B cell (primary cell): ENCODE results near the gene SLC52A1.

Experiments
- EZH2 ChIP-seq: IDR thresholded peaks from 2 replicates; pipeline ENCODE4 v1.6.1; 2012; ENCODE audit warnings: borderline replicate concordance, low read depth, mild to moderate bottlenecking, moderate library complexity, low read length; ENCODE audit not compliant: insufficient read depth, poor library complexity, severe bottlenecking
- TF ChIP-seq, protein P1 (sequence below): fragments of 200-600 bp; IDR thresholded peaks from one replicate; pipeline ENCODE4 v1.8.0; 2022; ENCODE audit warnings: antibody characterized with exemption, mild to moderate bottlenecking

GRCh38 chr17:4999430-5000093 is 35.7 kb downstream of the SLC52A1 start:
- TF ChIP-seq, protein P1, sequence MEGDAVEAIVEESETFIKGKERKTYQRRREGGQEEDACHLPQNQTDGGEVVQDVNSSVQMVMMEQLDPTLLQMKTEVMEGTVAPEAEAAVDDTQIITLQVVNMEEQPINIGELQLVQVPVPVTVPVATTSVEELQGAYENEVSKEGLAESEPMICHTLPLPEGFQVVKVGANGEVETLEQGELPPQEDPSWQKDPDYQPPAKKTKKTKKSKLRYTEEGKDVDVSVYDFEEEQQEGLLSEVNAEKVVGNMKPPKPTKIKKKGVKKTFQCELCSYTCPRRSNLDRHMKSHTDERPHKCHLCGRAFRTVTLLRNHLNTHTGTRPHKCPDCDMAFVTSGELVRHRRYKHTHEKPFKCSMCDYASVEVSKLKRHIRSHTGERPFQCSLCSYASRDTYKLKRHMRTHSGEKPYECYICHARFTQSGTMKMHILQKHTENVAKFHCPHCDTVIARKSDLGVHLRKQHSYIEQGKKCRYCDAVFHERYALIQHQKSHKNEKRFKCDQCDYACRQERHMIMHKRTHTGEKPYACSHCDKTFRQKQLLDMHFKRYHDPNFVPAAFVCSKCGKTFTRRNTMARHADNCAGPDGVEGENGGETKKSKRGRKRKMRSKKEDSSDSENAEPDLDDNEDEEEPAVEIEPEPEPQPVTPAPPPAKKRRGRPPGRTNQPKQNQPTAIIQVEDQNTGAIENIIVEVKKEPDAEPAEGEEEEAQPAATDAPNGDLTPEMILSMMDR: no peak
- no peak for TF ChIP-seq EZH2
